Hepatocyte (in vitro differentiated cells): ENCODE measurements around the gene IKZF3. TPM values are rescaled to one million over a fixed set of nuclear protein-coding genes. Genes with fewer than 3 reads are reported as not detected.

Source experiments
- DNase-seq: peaks from one replicate; pipeline ENCODE4 v3.0.0-alpha.2; 2016; ENCODE audit warnings: low spot score
- H2AFZ ChIP-seq: fragments of 200-600 bp; sonication (generic); 2 replicates; pipeline ENCODE4 v1.6.0; 2016; ENCODE audit warnings: antibody characterized with exemption, mild to moderate bottlenecking
- H3K27ac ChIP-seq: fragments of 200-600 bp; sonication (generic); 2 replicates; pipeline ENCODE4 v1.5.1; 2016; ENCODE audit warnings: mild to moderate bottlenecking
- H3K27me3 ChIP-seq: fragments of 200-600 bp; sonication (generic); 2 replicates; pipeline ENCODE4 v1.6.1; 2016
- H3K36me3 ChIP-seq: fragments of 200-600 bp; sonication (generic); replicated peaks from 2 replicates; pipeline ENCODE4 v1.5.1; 2016; ENCODE audit warnings: low read depth; ENCODE audit not compliant: insufficient read depth
- H3K4me1 ChIP-seq: fragments of 200-600 bp; sonication (generic); 2 replicates; pipeline ENCODE4 v1.5.1; 2016; ENCODE audit warnings: mild to moderate bottlenecking, moderate library complexity; ENCODE audit not compliant: insufficient read depth
- H3K4me2 ChIP-seq: fragments of 200-600 bp; sonication (generic); 2 replicates; pipeline ENCODE4 v1.6.0; 2016
- H3K4me3 ChIP-seq: fragments of 200-600 bp; sonication (generic); 2 replicates; pipeline ENCODE4 v1.5.1; 2016; ENCODE audit warnings: mild to moderate bottlenecking
- H3K79me2 ChIP-seq: fragments of 200-600 bp; sonication (generic); 2 replicates; pipeline ENCODE4 v1.6.0; 2017; ENCODE audit warnings: mild to moderate bottlenecking
- H3K9me2 ChIP-seq: fragments of 200-600 bp; sonication (generic); replicated peaks from 2 replicates; pipeline ENCODE4 v1.6.0; 2017; ENCODE audit warnings: mild to moderate bottlenecking; ENCODE audit not compliant: insufficient read depth
- H3K9me3 ChIP-seq: fragments of 200-600 bp; sonication (generic); 2 replicates; pipeline ENCODE4 v1.5.1; 2016; ENCODE audit warnings: low read depth, mild to moderate bottlenecking
- H4K20me1 ChIP-seq: fragments of 200-600 bp; sonication (generic); 2 replicates; pipeline ENCODE4 v1.6.0; 2016; ENCODE audit warnings: mild to moderate bottlenecking; ENCODE audit not compliant: insufficient read depth, poor library complexity, severe bottlenecking
- EZH2 ChIP-seq: fragments of 200-600 bp; sonication (generic); IDR thresholded peaks from 2 replicates; pipeline ENCODE4 v1.6.1; 2016; ENCODE audit warnings: antibody characterized with exemption, mild to moderate bottlenecking, borderline replicate concordance
- EZH2phosphoT487 ChIP-seq: fragments of 200-600 bp; sonication (generic); IDR thresholded peaks from one replicate; pipeline ENCODE4 v1.6.1; 2018; ENCODE audit warnings: antibody characterized with exemption, mild to moderate bottlenecking, low read depth, moderate library complexity; ENCODE audit not compliant: unreplicated experiment, severe bottlenecking
- whole genome bisulfite sequencing: methylation state at CpG from one replicate; pipeline ENCODE4 v1.1.6; 2016; ENCODE audit warnings: low lambda C conversion rate; ENCODE audit errors: missing lambda C conversion rate; 5-methylcytosine and 5-hydroxymethylcytosine counted together
- polyA plus RNA-seq: library from polyadenylated mRNA; unstranded; fragments of >200 nt; fragmentation: Nextera tagmentation; extraction: Ambion mirVana; gene quantifications from 2 replicates; pipeline ENCODE4 v1.2.1, GENCODE V29; 2016
- total RNA-seq: library from RNA; depleted of rRNA; stranded (reverse); fragments of >200 nt; gene quantifications from 2 replicates; pipeline ENCODE4 v1.2.3, GENCODE V29; 2014
- TF ChIP-seq, protein P1 (sequence below): fragments of 200-600 bp; sonication (generic); IDR thresholded peaks from 2 replicates; pipeline ENCODE4 v1.5.1; 2016; ENCODE audit warnings: antibody characterized with exemption, mild to moderate bottlenecking; ENCODE audit not compliant: poor library complexity

The IKZF3 gene
- total and polyA plus RNA-seq, 2 experiments from 2014 or later, result under 0.01 TPM; not detected in 1

GRCh38 chr17:39831588-39831987 is 32.5 kb downstream of the IKZF3 start:
- Histone ChIP-seq H3K27me3 (no peaks in the 10 kb centered on the region), H3K9me2 (no peaks in the 10 kb centered on the region), H3K36me3 (no peaks in the 10 kb centered on the region), H3K79me2 (no peaks in the 10 kb centered on the region), H3K4me2 (no peak overlapping the region), H3K4me3 (no peak overlapping the region), H4K20me1 (no peaks in the 10 kb centered on the region), H3K27ac (no peak overlapping the region), H2AFZ (no peak overlapping the region), H3K4me1 (no peaks in the 10 kb centered on the region), H3K9me3 (no peaks in the 10 kb centered on the region)
- DNase-seq, result no peak
- 86% methylated on average over 2 of the region's 2 CpGs for WGBS
- TF ChIP-seq, protein P1, sequence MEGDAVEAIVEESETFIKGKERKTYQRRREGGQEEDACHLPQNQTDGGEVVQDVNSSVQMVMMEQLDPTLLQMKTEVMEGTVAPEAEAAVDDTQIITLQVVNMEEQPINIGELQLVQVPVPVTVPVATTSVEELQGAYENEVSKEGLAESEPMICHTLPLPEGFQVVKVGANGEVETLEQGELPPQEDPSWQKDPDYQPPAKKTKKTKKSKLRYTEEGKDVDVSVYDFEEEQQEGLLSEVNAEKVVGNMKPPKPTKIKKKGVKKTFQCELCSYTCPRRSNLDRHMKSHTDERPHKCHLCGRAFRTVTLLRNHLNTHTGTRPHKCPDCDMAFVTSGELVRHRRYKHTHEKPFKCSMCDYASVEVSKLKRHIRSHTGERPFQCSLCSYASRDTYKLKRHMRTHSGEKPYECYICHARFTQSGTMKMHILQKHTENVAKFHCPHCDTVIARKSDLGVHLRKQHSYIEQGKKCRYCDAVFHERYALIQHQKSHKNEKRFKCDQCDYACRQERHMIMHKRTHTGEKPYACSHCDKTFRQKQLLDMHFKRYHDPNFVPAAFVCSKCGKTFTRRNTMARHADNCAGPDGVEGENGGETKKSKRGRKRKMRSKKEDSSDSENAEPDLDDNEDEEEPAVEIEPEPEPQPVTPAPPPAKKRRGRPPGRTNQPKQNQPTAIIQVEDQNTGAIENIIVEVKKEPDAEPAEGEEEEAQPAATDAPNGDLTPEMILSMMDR, result no peak
- TF ChIP-seq EZH2phosphoT487, result no peak
- no peak for TF ChIP-seq EZH2

- Histone ChIP-seq H3K4me1 (no peaks in the 10 kb centered on the region), H3K9me3 (no peaks in the 10 kb centered on the region), H3K79me2 (no peaks in the 10 kb centered on the region), H3K27me3 (no peaks in the 10 kb centered on the region), H2AFZ (no peak overlapping the region), H3K4me2 (no peak overlapping the region), H3K36me3 (no peaks in the 10 kb centered on the region), H3K4me3 (no peak overlapping the region), H3K27ac (no peak overlapping the region), H4K20me1 (no peaks in the 10 kb centered on the region), H3K9me2 (no peaks in the 10 kb centered on the region)
- peak; percentile 17 for DNase-seq
- WGBS, result 79% methylated on average over 4 of the region's 4 CpGs
- TF ChIP-seq, protein P1, result no peak
- TF ChIP-seq EZH2, result no peak
- TF ChIP-seq EZH2phosphoT487, result no peak
These were observed 35.7 kb downstream of the IKZF3 start for GRCh38 chr17:39828443-39828842.

GRCh38 chr17:39826334-39826733 is 37.8 kb downstream of the IKZF3 start:
- Histone ChIP-seq H3K36me3 (no peaks in the 10 kb centered on the region), H4K20me1 (no peaks in the 10 kb centered on the region), H3K79me2 (no peaks in the 10 kb centered on the region), H3K9me3 (no peaks in the 10 kb centered on the region), H3K27ac (no peak overlapping the region), H3K27me3 (no peaks in the 10 kb centered on the region), H3K4me2 (no peak overlapping the region), H3K4me3 (no peak overlapping the region), H2AFZ (no peak overlapping the region), H3K4me1 (no peaks in the 10 kb centered on the region), H3K9me2 (no peaks in the 10 kb centered on the region)
- no peak for DNase-seq
- TF ChIP-seq EZH2phosphoT487 (no peak), EZH2 (no peak)
- TF ChIP-seq, protein P1, result no peak
- WGBS, result 82% methylated on average over 2 of the region's 2 CpGs
